Neural cell (in vitro differentiated cells): Measurements from ENCODE around the gene TIE1. TPM values are rescaled to one million over a fixed set of nuclear protein-coding genes. Genes with fewer than 3 reads are reported as not detected.

ENCODE experiments used
- H2AFZ ChIP-seq: fragments of 200-600, 300-800 bp; sonication (generic), shearing (Covaris generic); 2 replicates; pipeline ENCODE4 v1.6.0; 2014; ENCODE audit warnings: low read depth, mild to moderate bottlenecking, antibody characterized with exemption, low read length, moderate library complexity
- H3F3A ChIP-seq: fragments of 200-600 bp; shearing (Covaris generic); 2 replicates; pipeline ENCODE4 v1.6.1; 2016; ENCODE audit warnings: mild to moderate bottlenecking, moderate library complexity, mixed read lengths, antibody characterized with exemption, low read length; ENCODE audit not compliant: insufficient read depth, poor library complexity, severe bottlenecking
- H3K27ac ChIP-seq: fragments of 200-600, 300-800 bp; sonication (generic), shearing (Covaris generic); 2 replicates; pipeline ENCODE4 v1.5.1; 2014; ENCODE audit warnings: mild to moderate bottlenecking, low read length, moderate library complexity
- H3K27me3 ChIP-seq: fragments of 300-800, 200-600 bp; sonication (generic), shearing (Covaris generic); 2 replicates; pipeline ENCODE4 v1.6.0; 2014; ENCODE audit warnings: mild to moderate bottlenecking, low read depth, low read length, moderate library complexity; ENCODE audit not compliant: insufficient read depth
- H3K36me3 ChIP-seq: fragments of 300-800, 200-600 bp; sonication (generic), shearing (Covaris generic); 2 replicates; pipeline ENCODE4 v1.5.1; 2014; ENCODE audit warnings: mild to moderate bottlenecking, antibody characterized with exemption, low read length, moderate library complexity; ENCODE audit not compliant: insufficient read depth
- H3K4me2 ChIP-seq: fragments of 300-800, 200-600 bp; sonication (generic), shearing (Covaris generic); 2 replicates; pipeline ENCODE4 v1.6.0; 2014; ENCODE audit warnings: mild to moderate bottlenecking, low read length
- H3K4me3 ChIP-seq: fragments of 300-800, 200-600 bp; sonication (generic), shearing (Covaris generic); 2 replicates; pipeline ENCODE4 v1.5.1; 2014; ENCODE audit warnings: mild to moderate bottlenecking, low read length, moderate library complexity
- H3K79me2 ChIP-seq: fragments of 200-600 bp; shearing (Covaris generic); replicated peaks from 2 replicates; pipeline ENCODE4 v1.6.0; 2014; ENCODE audit warnings: mild to moderate bottlenecking, low read length, moderate library complexity; ENCODE audit not compliant: insufficient read depth
- H3K9ac ChIP-seq: fragments of 300-800, 200-600 bp; sonication (generic), shearing (Covaris generic); 2 replicates; pipeline ENCODE4 v1.6.1; 2016; ENCODE audit warnings: mild to moderate bottlenecking, low read length, mixed read lengths
- H3K9me2 ChIP-seq: fragments of 200-600 bp; shearing (Covaris generic); 2 replicates; pipeline ENCODE4 v1.6.1; 2016; ENCODE audit warnings: mild to moderate bottlenecking, low read length, mixed read lengths; ENCODE audit not compliant: insufficient read depth
- H3K9me3 ChIP-seq: fragments of 200-600, 300-800 bp; sonication (generic), shearing (Covaris generic); 2 replicates; pipeline ENCODE4 v1.6.1; 2016; ENCODE audit warnings: mild to moderate bottlenecking, mixed run types, low read length, moderate library complexity, mixed read lengths
- H4K20me1 ChIP-seq: fragments of 200-600 bp; shearing (Covaris generic); 2 replicates; pipeline ENCODE4 v1.6.1; 2016; ENCODE audit warnings: mild to moderate bottlenecking, mixed run types; ENCODE audit not compliant: insufficient read depth
- CTCF ChIP-seq: fragments of 450-650 bp; IDR thresholded peaks from 2 replicates; pipeline ENCODE4 v1.5.1; 2014; ENCODE audit warnings: antibody characterized with exemption, mild to moderate bottlenecking, moderate library complexity; ENCODE audit not compliant: poor library complexity, severe bottlenecking
- EP300 ChIP-seq: fragments of 450-650 bp; conservative IDR thresholded peaks from 2 replicates; pipeline ENCODE4 v1.6.1; 2014; ENCODE audit warnings: antibody characterized with exemption, mild to moderate bottlenecking, moderate library complexity; ENCODE audit not compliant: poor library complexity, severe bottlenecking
- EZH2 ChIP-seq: fragments of 200-600, 300-800 bp; shearing (Covaris generic), sonication (generic); IDR thresholded peaks from 2 replicates; pipeline ENCODE4 v1.6.1; 2014; ENCODE audit warnings: antibody characterized with exemption, low read length, borderline replicate concordance, mild to moderate bottlenecking; ENCODE audit not compliant: insufficient read depth, poor library complexity, severe bottlenecking
- MXI1 ChIP-seq: fragments of 450-650 bp; conservative IDR thresholded peaks from 2 replicates; pipeline ENCODE4 v1.6.1; 2014; ENCODE audit warnings: antibody characterized with exemption, mild to moderate bottlenecking; ENCODE audit not compliant: poor library complexity, severe bottlenecking
- POLR2AphosphoS5 ChIP-seq: IDR thresholded peaks from 2 replicates; pipeline ENCODE4 v1.6.1; 2012
- RAD21 ChIP-seq: fragments of 450-650 bp; conservative IDR thresholded peaks from 2 replicates; pipeline ENCODE4 v1.6.1; 2014; ENCODE audit warnings: antibody characterized with exemption, mild to moderate bottlenecking, moderate library complexity
- REST ChIP-seq: IDR thresholded peaks from 2 replicates; pipeline ENCODE4 v1.6.1; 2012; ENCODE audit warnings: borderline replicate concordance
- SMC3 ChIP-seq: fragments of 450-650 bp; conservative IDR thresholded peaks from 2 replicates; pipeline ENCODE4 v1.6.1; 2014; ENCODE audit warnings: antibody characterized with exemption, mild to moderate bottlenecking, moderate library complexity; ENCODE audit not compliant: poor library complexity
- TAF1 ChIP-seq: IDR thresholded peaks from 2 replicates; pipeline ENCODE4 v1.6.1; 2012; ENCODE audit warnings: low read depth
- polyA plus RNA-seq: library from polyadenylated mRNA; depleted of rRNA; stranded (reverse); fragments of >200 nt; gene quantifications from 2 replicates; pipeline ENCODE4 v1.2.3, GENCODE V29; 2014

Gene TIE1
- polyA plus RNA-seq, 1 donor from 2014 or later: not detected

GRCh38 chr1:43324810-43325209 lies 24.0 kb downstream of the TIE1 start:
- H3K4me2 ChIP-seq: no peak overlapping the region
- H3K27ac ChIP-seq: no peak overlapping the region
- no peaks in the 10 kb centered on the region for H3K9me2 ChIP-seq
- H3K9me3 ChIP-seq: peaks cover 5% of the 10 kb centered on the region
- no peaks in the 10 kb centered on the region for H4K20me1 ChIP-seq
- H2AFZ ChIP-seq: no peak overlapping the region
- no peak overlapping the region for H3K4me3 ChIP-seq
- H3K36me3 ChIP-seq: no peaks in the 10 kb centered on the region
- no peak for TF ChIP-seq REST
- TF ChIP-seq CTCF: no peak
- TF ChIP-seq MXI1: no peak
- TF ChIP-seq SMC3: no peak
- no peak for TF ChIP-seq RAD21
- no peak for TF ChIP-seq TAF1
- no peak for TF ChIP-seq POLR2AphosphoS5
- TF ChIP-seq EP300: no peak
- no peak for TF ChIP-seq EZH2
- H3K27me3 ChIP-seq: no peaks in the 10 kb centered on the region
- H3K79me2 ChIP-seq: no peaks in the 10 kb centered on the region
- H3F3A ChIP-seq: no peaks in the 10 kb centered on the region
- H3K9ac ChIP-seq: no peak overlapping the region

GRCh38 chr1:43325381-43325780 lies 24.6 kb downstream of the TIE1 start:
- Histone ChIP-seq H3F3A (no peaks in the 10 kb centered on the region), H4K20me1 (no peaks in the 10 kb centered on the region), H3K27me3 (no peaks in the 10 kb centered on the region), H3K4me3 (no peak overlapping the region), H3K9me3 (peaks cover 5% of the 10 kb centered on the region), H3K4me2 (no peak overlapping the region), H3K9ac (no peak overlapping the region), H3K27ac (no peak overlapping the region), H2AFZ (no peak overlapping the region), H3K79me2 (no peaks in the 10 kb centered on the region), H3K36me3 (no peaks in the 10 kb centered on the region), H3K9me2 (no peaks in the 10 kb centered on the region)
- TF ChIP-seq POLR2AphosphoS5 (no peak), EP300 (no peak), REST (no peak), CTCF (no peak), TAF1 (no peak), RAD21 (no peak), SMC3 (no peak), MXI1 (no peak), EZH2 (no peak)
